Breast epithelium (tissue), 3 donors: ENCODE measurements around the gene WDR62.

Experiments
- POLR2A ChIP-seq: fragments of 450-650 bp; IDR thresholded peaks from one replicate; pipeline ENCODE4 v1.6.1; 2016; ENCODE audit warnings: antibody characterized with exemption, mild to moderate bottlenecking, moderate library complexity
- TF ChIP-seq, protein P1 (sequence below), 3 donors: fragments of 450-650 bp; IDR thresholded peaks; one replicate each; pipeline ENCODE4 v1.5.1; 2016 to 2017; ENCODE audit warnings: antibody characterized with exemption in 3 of 3, mild to moderate bottlenecking in 3 of 3, moderate library complexity in 3 of 3

DNA sequence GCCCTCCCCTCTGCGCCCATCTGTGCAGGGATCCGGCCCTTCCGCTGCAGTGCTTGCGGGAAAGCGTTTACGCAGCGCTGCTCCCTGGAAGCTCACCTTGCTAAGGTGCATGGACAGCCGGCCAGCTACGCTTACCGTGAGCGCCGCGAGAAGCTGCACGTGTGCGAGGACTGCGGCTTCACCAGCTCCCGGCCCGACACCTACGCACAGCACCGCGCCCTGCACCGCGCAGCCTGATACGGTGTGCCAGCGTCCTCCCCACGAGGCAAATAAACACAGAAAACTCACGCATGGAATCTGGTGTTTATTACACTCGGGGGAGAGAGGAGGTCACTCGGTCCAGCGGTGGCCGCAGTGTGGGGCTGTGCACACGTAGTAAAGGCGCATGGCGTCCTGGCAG is 58.7 kb downstream of the WDR62 start:
- TF ChIP-seq, protein P1, sequence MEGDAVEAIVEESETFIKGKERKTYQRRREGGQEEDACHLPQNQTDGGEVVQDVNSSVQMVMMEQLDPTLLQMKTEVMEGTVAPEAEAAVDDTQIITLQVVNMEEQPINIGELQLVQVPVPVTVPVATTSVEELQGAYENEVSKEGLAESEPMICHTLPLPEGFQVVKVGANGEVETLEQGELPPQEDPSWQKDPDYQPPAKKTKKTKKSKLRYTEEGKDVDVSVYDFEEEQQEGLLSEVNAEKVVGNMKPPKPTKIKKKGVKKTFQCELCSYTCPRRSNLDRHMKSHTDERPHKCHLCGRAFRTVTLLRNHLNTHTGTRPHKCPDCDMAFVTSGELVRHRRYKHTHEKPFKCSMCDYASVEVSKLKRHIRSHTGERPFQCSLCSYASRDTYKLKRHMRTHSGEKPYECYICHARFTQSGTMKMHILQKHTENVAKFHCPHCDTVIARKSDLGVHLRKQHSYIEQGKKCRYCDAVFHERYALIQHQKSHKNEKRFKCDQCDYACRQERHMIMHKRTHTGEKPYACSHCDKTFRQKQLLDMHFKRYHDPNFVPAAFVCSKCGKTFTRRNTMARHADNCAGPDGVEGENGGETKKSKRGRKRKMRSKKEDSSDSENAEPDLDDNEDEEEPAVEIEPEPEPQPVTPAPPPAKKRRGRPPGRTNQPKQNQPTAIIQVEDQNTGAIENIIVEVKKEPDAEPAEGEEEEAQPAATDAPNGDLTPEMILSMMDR (IDR thresholded peaks at IDR 0.05), result no peak
- no peak for TF ChIP-seq POLR2A
